GM12874 (cell line): ENCODE data around the gene KDM2B.

Experiments used
- TF ChIP-seq, protein P1 (sequence below): IDR thresholded peaks from 2 replicates; pipeline ENCODE4 v1.5.1; 2011; ENCODE audit warnings: low read depth, mild to moderate bottlenecking, control low read depth, low read length, moderate library complexity; ENCODE audit not compliant: insufficient read depth

The KDM2B gene

DNA sequence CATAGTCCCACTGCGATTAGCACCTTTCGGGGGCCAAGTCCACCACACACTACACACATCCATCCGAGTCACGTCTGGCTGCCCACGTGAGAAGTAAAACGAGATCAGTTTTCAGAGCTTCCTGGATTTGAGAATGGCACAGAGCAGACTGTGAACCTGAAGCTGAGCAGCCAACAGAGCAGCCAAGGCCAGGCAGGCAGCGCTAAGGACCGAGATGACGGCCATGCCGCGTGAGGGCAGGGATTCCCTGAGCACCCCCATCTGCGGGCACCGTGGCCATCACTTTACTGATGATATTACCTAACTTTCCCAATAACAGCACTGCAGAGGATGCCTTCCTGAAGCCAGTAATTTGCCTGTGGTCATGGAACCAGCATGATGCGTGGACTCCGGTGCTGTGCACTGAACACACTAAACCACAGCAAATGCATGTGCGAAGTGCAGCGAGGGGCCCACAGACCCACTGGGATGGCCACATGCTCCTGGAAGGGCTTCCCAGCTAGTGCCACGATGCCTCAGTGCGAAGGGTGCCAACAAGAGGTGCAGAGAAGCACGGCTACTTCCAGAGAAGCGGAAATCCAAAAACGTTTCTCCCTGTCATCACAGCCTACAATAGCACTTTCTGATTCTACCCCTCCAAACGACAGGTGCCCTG is 124.9 kb downstream of the KDM2B start:
- TF ChIP-seq, protein P1, sequence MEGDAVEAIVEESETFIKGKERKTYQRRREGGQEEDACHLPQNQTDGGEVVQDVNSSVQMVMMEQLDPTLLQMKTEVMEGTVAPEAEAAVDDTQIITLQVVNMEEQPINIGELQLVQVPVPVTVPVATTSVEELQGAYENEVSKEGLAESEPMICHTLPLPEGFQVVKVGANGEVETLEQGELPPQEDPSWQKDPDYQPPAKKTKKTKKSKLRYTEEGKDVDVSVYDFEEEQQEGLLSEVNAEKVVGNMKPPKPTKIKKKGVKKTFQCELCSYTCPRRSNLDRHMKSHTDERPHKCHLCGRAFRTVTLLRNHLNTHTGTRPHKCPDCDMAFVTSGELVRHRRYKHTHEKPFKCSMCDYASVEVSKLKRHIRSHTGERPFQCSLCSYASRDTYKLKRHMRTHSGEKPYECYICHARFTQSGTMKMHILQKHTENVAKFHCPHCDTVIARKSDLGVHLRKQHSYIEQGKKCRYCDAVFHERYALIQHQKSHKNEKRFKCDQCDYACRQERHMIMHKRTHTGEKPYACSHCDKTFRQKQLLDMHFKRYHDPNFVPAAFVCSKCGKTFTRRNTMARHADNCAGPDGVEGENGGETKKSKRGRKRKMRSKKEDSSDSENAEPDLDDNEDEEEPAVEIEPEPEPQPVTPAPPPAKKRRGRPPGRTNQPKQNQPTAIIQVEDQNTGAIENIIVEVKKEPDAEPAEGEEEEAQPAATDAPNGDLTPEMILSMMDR: no peak

DNA sequence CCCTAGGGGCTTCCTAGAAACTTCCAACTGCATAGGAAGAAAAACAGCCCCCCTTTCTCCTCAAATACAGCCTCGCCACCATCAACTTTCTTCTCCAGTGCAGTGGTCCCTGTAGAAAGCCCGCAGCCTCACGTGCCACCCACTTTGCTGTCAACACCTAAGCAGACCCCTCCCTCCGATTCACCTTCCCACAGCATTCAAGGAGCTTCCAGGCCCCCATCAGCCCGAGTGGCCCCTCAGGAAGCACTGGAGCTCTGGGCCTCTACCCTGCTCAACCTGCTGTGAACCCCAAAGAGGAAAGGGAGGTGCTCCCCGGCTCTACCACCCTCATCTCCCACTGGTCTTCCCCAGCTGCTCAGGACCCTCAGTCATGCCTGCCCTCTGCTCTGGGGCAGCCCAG is 125.9 kb downstream of the KDM2B start:
- TF ChIP-seq, protein P1: no peak

- TF ChIP-seq, protein P1: no peak
These were observed 127.2 kb downstream of the KDM2B start for GRCh38 chr12:121453629-121454028.

DNA sequence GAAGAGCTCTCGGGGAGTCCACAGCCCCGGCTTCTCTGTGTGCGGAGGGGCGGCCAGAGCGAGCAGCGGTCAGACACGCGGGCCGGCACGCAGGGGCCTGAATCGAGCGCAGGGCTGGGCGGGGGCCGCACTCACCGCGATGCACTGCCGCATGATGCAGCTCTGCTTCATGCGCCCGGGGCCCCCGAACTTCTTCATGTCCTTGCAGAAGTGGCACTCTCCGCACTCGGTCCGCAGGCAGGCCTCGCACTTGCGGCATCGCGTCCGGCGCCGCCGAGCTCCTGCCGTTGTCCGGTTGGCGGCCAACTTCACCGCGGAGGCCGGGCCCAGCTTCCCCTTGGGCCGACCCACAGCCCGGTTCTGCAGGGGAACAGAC is 127.8 kb downstream of the KDM2B start:
- TF ChIP-seq, protein P1: no peak

GRCh38 chr12:121452340-121452984 is 128.4 kb downstream of the KDM2B start:
- TF ChIP-seq, protein P1: no peak

DNA sequence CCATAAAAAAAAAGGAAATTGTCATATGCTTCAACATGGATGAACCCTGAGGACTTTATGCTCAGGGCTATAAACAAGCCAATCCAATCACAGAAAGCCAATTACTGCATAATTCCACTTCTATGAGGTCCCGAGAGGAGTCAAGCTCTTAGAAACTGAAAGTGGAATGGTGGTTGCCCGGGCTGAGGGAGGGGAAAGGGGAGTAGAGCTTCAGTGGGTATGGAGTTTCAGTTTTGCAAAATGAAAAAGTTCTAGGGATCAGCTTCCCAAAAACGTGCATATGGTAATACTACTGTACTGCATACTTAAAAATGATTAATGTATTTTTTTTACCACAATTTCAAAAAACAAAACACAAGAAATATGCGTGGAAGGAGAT is 128.9 kb downstream of the KDM2B start:
- TF ChIP-seq, protein P1: no peak

DNA sequence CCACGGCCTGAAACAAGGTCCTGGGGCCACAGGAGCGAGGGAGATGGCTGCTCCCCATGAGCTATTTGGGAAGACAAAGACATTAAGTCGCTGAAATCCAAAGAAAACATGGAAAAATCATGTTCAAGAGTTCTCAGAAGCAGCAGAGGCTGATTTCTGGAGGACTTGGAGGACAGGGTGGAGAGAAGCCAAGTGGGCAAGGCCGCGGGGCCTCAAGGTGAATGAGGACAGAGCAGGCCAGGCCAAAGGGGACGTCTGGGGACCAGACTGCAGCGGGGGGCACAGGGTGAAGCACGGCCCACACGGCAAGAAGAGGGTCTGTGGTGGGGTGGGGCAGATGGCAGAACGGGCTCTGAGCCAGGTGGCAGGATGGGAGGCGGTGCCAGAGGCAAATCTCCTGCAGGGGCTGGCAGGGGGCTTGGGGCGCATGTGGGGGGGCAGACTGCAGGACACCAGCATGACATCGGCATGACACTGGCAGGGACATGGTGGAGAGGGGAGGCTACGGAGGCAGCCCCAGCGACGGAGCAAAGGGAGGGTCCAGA is 132.0 kb downstream of the KDM2B start:
- TF ChIP-seq, protein P1: no peak
